Peyer's patch (tissue), 4 donors: Measurements from ENCODE around the gene LHX1. TPM values are rescaled to one million over a fixed set of nuclear protein-coding genes. Genes with fewer than 3 reads are reported as not detected.

Source experiments
- DNase-seq, 3 donors: peaks; one replicate each; pipeline ENCODE4 v3.0.0-alpha.2; 2017 to 2019
- H3K27ac ChIP-seq, 4 donors: fragments of 200-600 bp; sonication (generic); one replicate each; pipeline ENCODE4 v1.5.1; 2016 to 2019
- H3K27me3 ChIP-seq, 2 donors: fragments of 200-600 bp; sonication (generic); one replicate each; pipeline ENCODE4 v1.5.1; 2019
- H3K36me3 ChIP-seq, 3 donors: fragments of 200-600 bp; sonication (generic); one replicate each; pipeline ENCODE4 v1.5.1; 2016 to 2019
- H3K4me1 ChIP-seq, 4 donors: fragments of 200-600 bp; sonication (generic); one replicate each; pipeline ENCODE4 v1.5.1; 2016 to 2019
- H3K4me3 ChIP-seq, 4 donors: fragments of 200-600 bp; sonication (generic); 1 replicate in 3 of 4; 2 replicates in 1 of 4; pipeline ENCODE4 v1.5.1; 2016 to 2019; ENCODE audit warnings: mild to moderate bottlenecking in 1 of 4
- H3K9me3 ChIP-seq, 4 donors: fragments of 200-600 bp; sonication (generic); one replicate each; pipeline ENCODE4 v1.5.1; 2016 to 2019; ENCODE audit warnings: mild to moderate bottlenecking in 1 of 4
- POLR2A ChIP-seq, 2 donors: fragments of 450-650 bp; IDR thresholded peaks; one replicate each; pipeline ENCODE4 v1.5.1; 2017; ENCODE audit warnings: antibody characterized with exemption in 2 of 2, mild to moderate bottlenecking in 2 of 2, moderate library complexity in 2 of 2
- total RNA-seq, 4 donors: library from RNA; depleted of rRNA; stranded (reverse); fragments of >200 nt; gene quantifications; one replicate each; pipeline ENCODE4 v1.1.0, GENCODE V29; 2016
- TF ChIP-seq, protein P1 (sequence below), 6 experiments: fragments of 450-650 bp in 4 of 6; fragments of 200-600 bp in 2 of 6; sonication (generic) in 1 of 6; IDR thresholded peaks; one replicate each; pipeline ENCODE4 v1.5.1; 2017 to 2019; ENCODE audit warnings: antibody characterized with exemption in 6 of 6, mild to moderate bottlenecking in 3 of 6, moderate library complexity in 1 of 6

Gene LHX1
- total RNA-seq, 4 donors from 2014 or later: not detected

DNA sequence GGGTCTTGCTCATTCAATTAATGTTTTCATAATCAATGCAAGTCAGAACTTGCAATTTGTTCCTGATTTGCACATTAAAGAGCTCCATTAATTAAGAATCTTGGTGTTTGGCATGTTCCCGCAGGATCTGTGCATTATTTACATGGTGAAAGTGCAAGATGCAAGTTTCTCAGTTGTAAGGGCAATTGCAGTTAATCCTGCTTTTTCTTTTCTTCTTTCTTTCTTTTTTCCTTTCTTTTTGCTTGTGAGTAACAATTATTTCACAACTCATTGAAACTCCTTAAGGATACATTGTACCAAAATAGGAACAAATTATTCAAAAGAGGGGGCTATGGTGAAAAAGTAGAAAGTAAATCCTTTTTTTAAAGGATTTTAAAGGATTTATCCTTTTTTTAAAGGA, 35.6 kb downstream of the LHX1 start:
- DNase-seq: no peak
- no peak for TF ChIP-seq POLR2A (IDR thresholded peaks at IDR 0.05)
- TF ChIP-seq, protein P1, sequence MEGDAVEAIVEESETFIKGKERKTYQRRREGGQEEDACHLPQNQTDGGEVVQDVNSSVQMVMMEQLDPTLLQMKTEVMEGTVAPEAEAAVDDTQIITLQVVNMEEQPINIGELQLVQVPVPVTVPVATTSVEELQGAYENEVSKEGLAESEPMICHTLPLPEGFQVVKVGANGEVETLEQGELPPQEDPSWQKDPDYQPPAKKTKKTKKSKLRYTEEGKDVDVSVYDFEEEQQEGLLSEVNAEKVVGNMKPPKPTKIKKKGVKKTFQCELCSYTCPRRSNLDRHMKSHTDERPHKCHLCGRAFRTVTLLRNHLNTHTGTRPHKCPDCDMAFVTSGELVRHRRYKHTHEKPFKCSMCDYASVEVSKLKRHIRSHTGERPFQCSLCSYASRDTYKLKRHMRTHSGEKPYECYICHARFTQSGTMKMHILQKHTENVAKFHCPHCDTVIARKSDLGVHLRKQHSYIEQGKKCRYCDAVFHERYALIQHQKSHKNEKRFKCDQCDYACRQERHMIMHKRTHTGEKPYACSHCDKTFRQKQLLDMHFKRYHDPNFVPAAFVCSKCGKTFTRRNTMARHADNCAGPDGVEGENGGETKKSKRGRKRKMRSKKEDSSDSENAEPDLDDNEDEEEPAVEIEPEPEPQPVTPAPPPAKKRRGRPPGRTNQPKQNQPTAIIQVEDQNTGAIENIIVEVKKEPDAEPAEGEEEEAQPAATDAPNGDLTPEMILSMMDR (IDR thresholded peaks at IDR 0.05): no peak

DNA sequence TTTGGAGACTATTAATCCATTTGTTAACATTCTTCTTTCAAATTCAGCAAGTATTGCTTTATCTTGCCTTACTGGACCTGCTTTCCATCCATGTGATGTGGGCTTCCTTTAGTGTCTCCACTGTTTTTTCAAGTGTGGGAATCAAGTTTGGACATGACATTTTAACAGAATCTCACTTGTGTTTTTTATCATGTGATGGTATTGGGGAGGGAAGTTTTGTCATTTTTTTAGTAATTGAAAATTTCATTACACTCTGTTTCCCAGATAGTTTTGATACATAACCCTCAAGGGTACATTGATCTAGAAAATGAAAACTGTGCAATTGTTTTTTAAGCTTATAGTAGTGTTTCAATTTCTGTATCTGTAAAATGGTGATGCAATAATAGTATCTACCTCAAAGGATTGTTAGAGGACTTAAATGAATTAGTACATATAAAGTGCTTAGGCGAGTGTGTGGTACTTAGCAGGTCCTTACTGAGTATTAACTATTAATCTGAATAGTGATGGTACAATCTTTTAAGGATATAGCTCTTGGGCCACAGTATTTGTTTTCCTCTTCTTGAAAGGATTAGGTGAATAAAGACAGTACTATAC, 38.7 kb downstream of the LHX1 start:
- H3K36me3 ChIP-seq: no peaks in the 10 kb centered on the region
- no peaks in the 10 kb centered on the region for H3K4me1 ChIP-seq
- TF ChIP-seq, protein P1 (IDR thresholded peaks at IDR 0.05): no peak
- no peak for TF ChIP-seq POLR2A (IDR thresholded peaks at IDR 0.05)
- no peak for DNase-seq
- H3K27ac ChIP-seq: no peak overlapping the region
- no peaks in the 10 kb centered on the region for H3K27me3 ChIP-seq
- H3K9me3 ChIP-seq: no peaks in the 10 kb centered on the region
- no peak overlapping the region for H3K4me3 ChIP-seq

More for the DNA sequence above, 35.6 kb downstream of the LHX1 start:
- H3K27me3 ChIP-seq: no peaks in the 10 kb centered on the region
- H3K36me3 ChIP-seq: peaks cover 0 to 16% (median 0%) of the 10 kb centered on the region in 3 donors
- no peak overlapping the region for H3K4me3 ChIP-seq
- no peaks in the 10 kb centered on the region for H3K9me3 ChIP-seq
- no peaks in the 10 kb centered on the region for H3K4me1 ChIP-seq
- H3K27ac ChIP-seq: no peak overlapping the region

DNA sequence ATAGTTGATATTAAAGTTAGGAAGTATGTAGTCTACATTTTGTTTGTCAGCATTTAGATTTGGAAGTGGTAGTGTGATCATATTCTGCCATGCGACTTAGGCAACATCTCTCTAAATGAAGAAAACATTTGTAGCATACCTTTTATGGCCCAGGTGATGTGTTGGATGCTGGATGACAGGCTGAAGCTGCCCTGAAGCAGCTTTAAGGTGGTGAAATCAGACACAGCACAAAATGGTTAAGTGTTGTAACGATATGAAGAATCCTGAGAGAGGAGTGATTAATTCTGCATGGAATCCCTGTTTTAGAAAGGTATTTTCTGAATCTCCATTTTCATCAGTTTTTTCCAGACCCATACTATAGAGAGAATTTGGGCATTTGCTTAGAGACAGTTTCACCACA, 39.8 kb downstream of the LHX1 start:
- H3K36me3 ChIP-seq: no peaks in the 10 kb centered on the region
- H3K4me3 ChIP-seq: no peak overlapping the region
- TF ChIP-seq, protein P1 (IDR thresholded peaks at IDR 0.05): no peak
- TF ChIP-seq POLR2A (IDR thresholded peaks at IDR 0.05): no peak
- no peak overlapping the region for H3K27ac ChIP-seq
- DNase-seq: no peak
- no peaks in the 10 kb centered on the region for H3K9me3 ChIP-seq
- no peaks in the 10 kb centered on the region for H3K4me1 ChIP-seq
- H3K27me3 ChIP-seq: no peaks in the 10 kb centered on the region

DNA sequence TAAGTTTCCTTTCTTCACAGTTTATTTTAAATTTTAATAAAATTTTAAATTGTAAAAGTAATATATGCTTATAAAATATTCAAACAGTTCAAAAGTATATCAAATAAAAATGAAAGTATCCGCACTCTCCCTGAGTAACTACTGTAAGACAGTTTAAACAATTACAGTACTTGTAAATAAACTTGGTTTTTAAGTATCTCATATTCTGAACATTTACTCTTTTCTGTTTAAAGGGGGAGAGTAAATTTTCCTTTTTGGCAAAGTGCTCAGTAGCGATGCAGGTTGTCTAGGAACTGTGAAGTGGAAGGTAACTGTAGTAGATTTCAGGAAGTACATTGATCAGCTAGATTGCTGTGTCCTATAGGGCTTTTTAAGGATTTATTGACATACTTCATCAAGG, 40.3 kb downstream of the LHX1 start:
- TF ChIP-seq, protein P1 (IDR thresholded peaks at IDR 0.05): no peak
- TF ChIP-seq POLR2A (IDR thresholded peaks at IDR 0.05): no peak
- H3K4me1 ChIP-seq: no peaks in the 10 kb centered on the region
- H3K9me3 ChIP-seq: no peaks in the 10 kb centered on the region
- no peak overlapping the region for H3K4me3 ChIP-seq
- H3K27me3 ChIP-seq: no peaks in the 10 kb centered on the region
- no peak overlapping the region for H3K27ac ChIP-seq
- H3K36me3 ChIP-seq: no peaks in the 10 kb centered on the region
- DNase-seq: no peak

DNA sequence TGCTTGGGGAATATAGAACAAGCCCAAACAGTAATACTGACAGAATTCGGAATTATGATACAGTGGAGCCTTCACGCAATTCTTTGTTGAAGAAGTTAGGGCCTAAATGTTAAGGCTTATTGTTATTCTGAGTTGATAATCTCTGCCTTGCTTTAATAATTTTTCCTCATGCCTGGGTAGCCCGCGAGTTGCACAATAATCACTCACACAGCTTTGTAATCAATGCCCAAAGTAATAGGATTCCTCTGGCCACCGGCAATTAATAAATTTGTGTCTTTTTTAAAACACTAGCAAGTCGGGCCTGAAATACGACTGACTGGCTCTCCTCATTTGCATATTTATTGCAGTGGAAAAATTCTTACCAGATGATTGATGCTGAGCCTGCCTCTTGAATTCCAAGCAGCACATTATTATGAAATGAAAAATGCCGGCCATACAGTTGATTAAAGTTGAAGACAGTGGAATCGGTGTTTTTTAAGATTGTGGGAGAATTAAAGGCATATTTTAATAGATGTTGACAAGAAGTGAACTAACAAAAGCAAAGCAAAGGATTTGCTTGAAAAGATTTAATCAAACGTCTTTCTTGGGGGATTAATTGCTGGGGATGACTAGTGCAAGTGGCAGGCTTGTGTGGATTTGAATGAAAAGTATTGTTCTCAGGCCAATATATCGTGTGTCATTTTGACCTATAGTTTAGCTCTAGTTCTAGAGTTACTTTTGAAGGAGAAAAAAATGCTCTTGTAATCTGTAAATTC, 41.7 kb downstream of the LHX1 start:
- no peak for DNase-seq
- Histone ChIP-seq H3K4me1 (no peaks in the 10 kb centered on the region), H3K27me3 (no peaks in the 10 kb centered on the region), H3K4me3 (no peak overlapping the region), H3K27ac (no peak overlapping the region), H3K9me3 (no peaks in the 10 kb centered on the region), H3K36me3 (no peaks in the 10 kb centered on the region)
- TF ChIP-seq, protein P1 (IDR thresholded peaks at IDR 0.05): no peak
- no peak for TF ChIP-seq POLR2A (IDR thresholded peaks at IDR 0.05)
